GM12878 (cell line): Measurements from ENCODE around the gene MYRFL. TPM values are rescaled to one million over a fixed set of nuclear protein-coding genes. Genes with fewer than 3 reads are reported as not detected.

Experiments
- ASH2L ChIP-seq: fragments of 300-600, 200-600 bp; sonication (generic); IDR thresholded peaks from 2 replicates; pipeline ENCODE4 v1.6.1; 2017; ENCODE audit warnings: low read depth, mild to moderate bottlenecking, borderline replicate concordance
- ATF3 ChIP-seq: IDR thresholded peaks from 2 replicates; pipeline ENCODE4 v1.6.1; 2011; ENCODE audit warnings: low read depth, mild to moderate bottlenecking, low read length, moderate library complexity, borderline replicate concordance; ENCODE audit errors: extremely low read depth
- BHLHE40 ChIP-seq, 2 experiments: fragments of 450-650 bp in 1 of 2; IDR thresholded peaks; 2 replicates each; pipeline ENCODE4 v1.6.1; 2011 to 2017; ENCODE audit warnings: low read depth in 2 of 2, borderline replicate concordance in 1 of 2, improper control_type of control experiment in 1 of 2, low read length in 1 of 2, mild to moderate bottlenecking in 1 of 2
- CBX3 ChIP-seq: fragments of 200-600 bp; sonication (generic); IDR thresholded peaks from 2 replicates; pipeline ENCODE4 v1.6.1; 2016; ENCODE audit warnings: low read depth, borderline replicate concordance
- CHD1 ChIP-seq: IDR thresholded peaks from 2 replicates; pipeline ENCODE4 v1.6.1; 2012; ENCODE audit warnings: low read depth, low read length, improper control_type of control experiment
- CHD2 ChIP-seq: IDR thresholded peaks from 2 replicates; pipeline ENCODE4 v1.6.1; 2011; ENCODE audit warnings: low read depth, low read length, improper control_type of control experiment, borderline replicate concordance
- CREM ChIP-seq: IDR thresholded peaks from 2 replicates; pipeline ENCODE4 v1.6.1; 2014; ENCODE audit warnings: antibody characterized with exemption, low read depth
- CUX1 ChIP-seq: IDR thresholded peaks from 2 replicates; pipeline ENCODE4 v1.6.1; 2012; ENCODE audit warnings: improper control_type of control experiment, low read depth, low read length; ENCODE audit not compliant: insufficient replicate concordance
- DPF2 ChIP-seq: fragments of 450-650 bp; IDR thresholded peaks from 2 replicates; pipeline ENCODE4 v1.6.1; 2017; ENCODE audit warnings: mild to moderate bottlenecking
- ELK1 ChIP-seq: IDR thresholded peaks from 2 replicates; pipeline ENCODE4 v1.6.1; 2012; ENCODE audit warnings: low read depth, low read length, improper control_type of control experiment
- IRF4 ChIP-seq: IDR thresholded peaks from 2 replicates; pipeline ENCODE4 v1.6.1; 2011; ENCODE audit warnings: low read depth, low read length
- KLF5 ChIP-seq: fragments of 450-650 bp; IDR thresholded peaks from 2 replicates; pipeline ENCODE4 v1.6.1; 2014; ENCODE audit warnings: mild to moderate bottlenecking; ENCODE audit not compliant: partially characterized antibody
- MXI1 ChIP-seq: fragments of 150-350 bp; IDR thresholded peaks from 2 replicates; pipeline ENCODE4 v1.6.1; 2011; ENCODE audit warnings: low read depth, mild to moderate bottlenecking, inconsistent platforms, low read length, improper control_type of control experiment
- NFYA ChIP-seq: IDR thresholded peaks from 2 replicates; pipeline ENCODE4 v1.6.1; 2011; ENCODE audit warnings: low read depth, mild to moderate bottlenecking, low read length, improper control_type of control experiment, borderline replicate concordance
- NR2C2 ChIP-seq: IDR thresholded peaks from 2 replicates; pipeline ENCODE4 v1.6.1; 2011; ENCODE audit warnings: borderline replicate concordance, low read depth; ENCODE audit not compliant: control insufficient read depth, insufficient read length
- PAX5 ChIP-seq: IDR thresholded peaks from 2 replicates; pipeline ENCODE4 v1.6.1; 2011; ENCODE audit warnings: low read depth, low read length, borderline replicate concordance
- PKNOX1 ChIP-seq: fragments of 450-650 bp; IDR thresholded peaks from 2 replicates; pipeline ENCODE4 v1.6.1; 2016; ENCODE audit warnings: mild to moderate bottlenecking
- RAD21 ChIP-seq: IDR thresholded peaks from 2 replicates; pipeline ENCODE4 v1.6.1; 2011; ENCODE audit warnings: mild to moderate bottlenecking, low read depth, low read length, moderate library complexity; ENCODE audit not compliant: insufficient read depth
- SUPT20H ChIP-seq: IDR thresholded peaks from 2 replicates; pipeline ENCODE4 v1.6.1; 2011; ENCODE audit warnings: low read depth, mild to moderate bottlenecking, low read length, moderate library complexity, borderline replicate concordance; ENCODE audit not compliant: control insufficient read depth
- TAF1 ChIP-seq: IDR thresholded peaks from 2 replicates; pipeline ENCODE4 v1.6.1; 2011; ENCODE audit warnings: mild to moderate bottlenecking, low read depth, low read length, borderline replicate concordance
- TARDBP ChIP-seq: IDR thresholded peaks from 2 replicates; pipeline ENCODE4 v1.6.1; 2016; ENCODE audit warnings: borderline replicate concordance
- TBL1XR1 ChIP-seq: IDR thresholded peaks from 2 replicates; pipeline ENCODE4 v1.6.1; 2012; ENCODE audit warnings: low read depth, low read length, improper control_type of control experiment
- polyA plus RNA-seq, 11 experiments: library from polyadenylated mRNA; depleted of rRNA in 4 of 11; unstranded in 6 of 11; stranded (reverse) in 5 of 11; fragments of >200 nt; fragmentation: Nextera tagmentation in 4 of 11; fragmentation: Illumina TruSeq in 1 of 11; extraction: Ambion mirVana in 4 of 11; extraction: Trizol in 1 of 11; gene quantifications; 1 replicate in 1 of 11; 2 replicates in 10 of 11; pipeline versions ENCODE4 v1.2.1 to v1.2.3, GENCODE V29; 2011 to 2016; ENCODE audit warnings: inconsistent platforms in 2 of 11, missing spikeins in 2 of 11, low read depth in 1 of 11
- total RNA-seq, 4 experiments: library from RNA; depleted of rRNA in 3 of 4; stranded (reverse); fragments of >200 nt in 3 of 4; fragmentation: Illumina TruSeq in 1 of 4; extraction: Trizol in 1 of 4; gene quantifications; 2 replicates each; pipeline versions ENCODE4 v1.2.1 to v1.2.3, GENCODE V29; 2013 to 2021

MYRFL gene
- total and polyA plus RNA-seq, 10 of the 15 experiments (the other 5 are each of a cell fraction or from before 2014, with no cell fraction given): 0.24 to 1.8 (median 0.64) TPM

GRCh38 chr12:69900720-69901131, 75.7 kb downstream of the MYRFL start (continued):
- TF ChIP-seq CUX1 (no peak), MXI1 (no peak), PAX5 (no peak), DPF2 (no peak), BHLHE40 (IDR thresholded peaks at IDR 0.05; ENCODE audit: borderline replicate concordance in 1 of 2, low read depth in 2 of 2, low read length in 1 of 2) (0 out of 4 replicates have a peak, but pooled peaks of 1 of the 2 experiments have one; percentile 11), CBX3 (no peak), TARDBP (no peak), TAF1 (no peak), ATF3 (no peak), CHD1 (no peak), PKNOX1 (no peak), SUPT20H (no peak), NR2C2 (no peak), ASH2L (no peak), TBL1XR1 (0 out of 2 replicates have a peak, but pooled peaks have one; percentile 35), KLF5 (no peak), IRF4 (no peak), CHD2 (no peak), CREM (no peak), NFYA (no peak), RAD21 (peak; percentile 88), ELK1 (no peak)
